Measurements from ENCODE around the gene ADAM12.

The ADAM12 gene, protein sequence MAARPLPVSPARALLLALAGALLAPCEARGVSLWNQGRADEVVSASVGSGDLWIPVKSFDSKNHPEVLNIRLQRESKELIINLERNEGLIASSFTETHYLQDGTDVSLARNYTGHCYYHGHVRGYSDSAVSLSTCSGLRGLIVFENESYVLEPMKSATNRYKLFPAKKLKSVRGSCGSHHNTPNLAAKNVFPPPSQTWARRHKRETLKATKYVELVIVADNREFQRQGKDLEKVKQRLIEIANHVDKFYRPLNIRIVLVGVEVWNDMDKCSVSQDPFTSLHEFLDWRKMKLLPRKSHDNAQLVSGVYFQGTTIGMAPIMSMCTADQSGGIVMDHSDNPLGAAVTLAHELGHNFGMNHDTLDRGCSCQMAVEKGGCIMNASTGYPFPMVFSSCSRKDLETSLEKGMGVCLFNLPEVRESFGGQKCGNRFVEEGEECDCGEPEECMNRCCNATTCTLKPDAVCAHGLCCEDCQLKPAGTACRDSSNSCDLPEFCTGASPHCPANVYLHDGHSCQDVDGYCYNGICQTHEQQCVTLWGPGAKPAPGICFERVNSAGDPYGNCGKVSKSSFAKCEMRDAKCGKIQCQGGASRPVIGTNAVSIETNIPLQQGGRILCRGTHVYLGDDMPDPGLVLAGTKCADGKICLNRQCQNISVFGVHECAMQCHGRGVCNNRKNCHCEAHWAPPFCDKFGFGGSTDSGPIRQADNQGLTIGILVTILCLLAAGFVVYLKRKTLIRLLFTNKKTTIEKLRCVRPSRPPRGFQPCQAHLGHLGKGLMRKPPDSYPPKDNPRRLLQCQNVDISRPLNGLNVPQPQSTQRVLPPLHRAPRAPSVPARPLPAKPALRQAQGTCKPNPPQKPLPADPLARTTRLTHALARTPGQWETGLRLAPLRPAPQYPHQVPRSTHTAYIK

DNA sequence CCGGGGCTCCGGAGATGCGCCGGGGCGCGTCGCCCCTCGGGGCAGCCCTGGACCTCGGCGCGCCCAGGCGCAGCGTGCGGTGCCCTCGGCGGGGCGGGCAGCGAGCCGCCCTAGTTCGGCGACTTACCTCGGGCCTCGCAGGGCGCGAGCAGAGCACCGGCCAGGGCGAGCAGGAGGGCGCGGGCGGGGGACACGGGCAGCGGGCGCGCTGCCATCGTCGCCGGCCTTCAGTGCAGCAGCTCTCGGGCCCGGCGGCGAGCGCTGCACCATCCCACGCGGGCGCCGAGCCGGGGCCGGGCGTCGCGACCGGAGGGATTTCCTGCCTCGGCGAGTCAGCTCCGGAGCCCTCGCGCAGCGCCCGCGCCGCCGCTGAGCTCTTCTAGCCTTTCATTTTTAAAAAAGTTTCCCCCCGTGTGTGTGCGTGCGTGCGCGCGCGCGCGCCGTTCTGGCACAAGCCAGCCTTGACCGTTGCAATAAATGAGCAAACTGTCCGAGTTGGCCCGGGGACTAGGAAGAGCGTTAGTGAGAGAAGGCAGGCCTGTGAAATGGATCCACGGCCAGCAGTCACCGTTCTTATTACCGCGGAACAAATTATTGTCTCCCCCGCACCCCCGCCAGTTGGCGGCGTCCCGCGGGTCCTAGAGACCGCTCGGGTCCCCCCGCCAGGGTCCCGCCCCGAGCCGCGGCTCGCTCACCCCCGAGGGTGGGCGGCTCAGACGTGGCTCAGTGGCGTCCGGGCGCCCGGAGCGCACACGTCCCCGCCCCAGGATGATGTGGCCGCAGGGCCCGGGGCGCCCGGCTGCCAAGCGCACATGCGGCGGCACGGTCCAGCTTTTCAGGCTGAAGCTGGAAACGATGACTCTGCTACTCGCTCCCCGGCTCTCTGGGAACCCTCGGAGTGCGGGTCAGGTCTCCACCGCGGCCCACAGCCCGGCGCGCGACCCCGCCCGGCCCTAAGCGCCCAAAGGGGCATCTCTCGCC lies at the start of gene ADAM12:
TSS of gene ADAM12 (minus strand) at position 547 of the 981 bp plus-strand sequence. CDS start at position 215, 332 bp downstream.
- no peak for DNase-seq

DNA sequence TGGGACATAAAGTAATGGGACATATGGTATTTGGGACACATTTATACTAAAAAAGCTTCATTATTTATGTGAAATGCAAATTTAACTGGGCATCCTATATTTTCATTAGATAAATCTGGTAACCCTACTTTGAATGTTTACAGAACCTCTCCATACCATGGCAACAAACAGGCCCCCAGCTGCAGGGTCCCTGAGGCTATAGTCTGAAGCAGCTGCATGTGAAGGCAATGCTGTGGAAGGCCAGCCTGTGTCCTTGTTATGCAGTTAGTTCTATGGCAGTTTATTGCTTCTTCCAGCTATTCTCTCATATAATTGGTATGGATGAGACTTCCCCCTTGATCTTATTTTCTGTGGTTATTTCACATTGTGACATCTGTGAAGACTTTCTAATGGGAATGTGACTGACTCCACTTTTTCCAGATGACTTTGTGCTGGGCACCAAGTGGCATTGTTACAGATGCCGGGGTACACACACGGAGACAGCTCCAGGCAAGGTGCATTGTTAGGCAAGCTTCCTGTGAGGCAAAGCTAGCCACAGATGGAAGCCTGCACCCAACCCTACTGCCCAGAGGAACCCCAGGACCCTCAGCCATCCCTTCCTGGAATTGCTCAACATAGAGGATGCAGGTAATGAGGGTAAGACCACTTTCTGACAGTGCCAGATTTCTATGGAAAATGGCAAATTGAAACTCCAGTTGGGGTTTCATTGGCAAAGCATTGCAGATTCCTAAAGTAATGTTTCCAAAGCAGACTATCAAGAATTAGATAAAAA lies 49.5 kb upstream of the ADAM12 start:
- no peak for DNase-seq

DNA sequence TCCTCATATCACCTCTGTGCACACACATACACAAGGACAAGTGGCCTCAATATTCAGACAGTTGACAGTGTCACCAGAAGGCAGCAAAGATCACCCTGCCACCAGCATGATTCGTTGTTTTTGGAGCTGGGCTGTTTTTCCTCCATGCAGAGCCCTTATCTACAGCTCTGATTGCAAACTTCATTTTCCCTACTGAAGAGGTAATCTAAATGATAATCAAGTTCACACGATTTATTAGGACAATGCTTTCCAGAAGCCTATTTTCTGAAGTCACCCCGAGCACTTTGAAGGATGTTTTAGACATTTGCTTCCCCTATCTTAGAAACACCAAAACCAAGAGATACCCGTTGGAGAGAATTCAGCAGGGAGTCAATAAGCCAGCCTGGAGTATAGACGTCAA lies 46.0 kb upstream of the ADAM12 start:
- DNase-seq, result no peak

DNA sequence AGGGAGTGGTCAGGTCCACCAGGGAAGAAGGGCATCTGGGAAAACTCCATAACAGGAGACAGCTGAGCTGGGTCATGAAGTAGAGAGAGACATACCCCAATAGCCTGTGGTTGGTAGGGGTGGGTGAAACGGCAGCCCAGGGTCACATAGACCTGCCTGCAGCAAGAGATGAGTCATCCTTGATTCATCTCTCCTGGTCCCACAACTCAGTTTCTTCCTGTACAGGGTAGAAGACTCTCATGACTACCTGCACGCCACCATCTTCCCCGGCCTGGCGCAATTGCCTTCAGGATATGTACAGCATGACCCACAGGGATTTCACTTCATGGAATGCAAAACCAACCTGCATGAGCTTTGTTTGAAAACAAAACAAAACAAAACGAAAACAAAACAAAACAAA lies 45.1 kb upstream of the ADAM12 start:
- DNase-seq, result no peak

DNA sequence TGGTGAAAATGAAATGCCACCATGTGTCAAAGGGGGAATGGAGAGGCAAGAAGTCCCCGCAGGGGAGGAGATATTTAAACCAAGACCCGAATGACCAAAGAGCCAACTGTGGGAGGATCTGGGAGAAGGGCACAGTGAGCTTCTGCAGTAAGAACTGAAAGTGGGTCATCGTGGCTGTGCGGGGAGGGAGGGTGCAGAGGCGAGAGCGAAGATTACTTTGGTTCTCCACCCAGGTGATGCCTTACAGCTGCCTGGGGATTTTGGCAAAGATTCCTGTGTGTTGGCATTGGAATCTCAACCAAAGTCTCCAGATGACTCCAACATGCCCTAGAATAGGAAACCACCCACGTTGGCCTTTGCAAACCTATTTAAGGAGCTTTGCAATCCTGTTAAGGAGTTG lies 44.2 kb upstream of the ADAM12 start:
- no peak for DNase-seq

DNA sequence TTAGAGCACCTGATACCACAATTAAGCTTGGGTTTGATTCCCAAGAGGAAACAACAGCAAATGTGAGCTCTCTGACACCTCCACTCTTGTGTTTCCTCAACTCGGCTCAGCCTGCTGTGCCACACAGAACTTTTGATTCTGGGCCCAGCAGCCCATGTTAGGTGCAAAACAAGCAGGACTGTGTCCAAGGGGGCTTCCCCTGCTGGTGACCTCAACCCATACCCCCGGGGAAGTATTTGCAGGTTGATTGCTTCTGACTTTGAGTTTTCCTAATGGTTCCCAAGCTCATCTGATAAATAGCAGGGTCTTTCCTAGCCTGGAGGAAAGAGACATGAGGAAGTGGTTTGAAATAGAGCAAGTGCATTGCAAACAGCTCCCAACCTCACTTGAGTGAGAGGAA lies 43.5 kb upstream of the ADAM12 start:
- DNase-seq, result no peak

DNA sequence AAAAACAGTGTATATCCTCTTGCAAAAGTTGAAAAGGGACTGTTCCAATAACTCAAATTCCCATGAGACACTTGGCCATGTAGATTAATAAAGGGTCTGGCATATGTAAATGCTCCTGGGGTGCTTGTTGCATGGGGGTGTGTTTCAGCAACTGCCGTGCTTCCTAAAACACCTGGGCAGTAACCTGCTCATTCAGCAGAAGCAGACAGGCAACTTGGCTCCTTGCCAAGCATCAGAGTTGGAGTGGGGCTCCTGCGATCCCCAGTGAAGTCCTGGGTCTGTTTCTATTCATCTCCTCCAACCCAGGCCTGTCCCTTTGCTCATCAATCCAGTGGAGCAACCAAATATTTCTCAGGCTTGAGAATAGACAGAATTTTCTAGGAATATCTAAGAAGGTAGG lies 42.2 kb upstream of the ADAM12 start:
- DNase-seq, result no peak

DNA sequence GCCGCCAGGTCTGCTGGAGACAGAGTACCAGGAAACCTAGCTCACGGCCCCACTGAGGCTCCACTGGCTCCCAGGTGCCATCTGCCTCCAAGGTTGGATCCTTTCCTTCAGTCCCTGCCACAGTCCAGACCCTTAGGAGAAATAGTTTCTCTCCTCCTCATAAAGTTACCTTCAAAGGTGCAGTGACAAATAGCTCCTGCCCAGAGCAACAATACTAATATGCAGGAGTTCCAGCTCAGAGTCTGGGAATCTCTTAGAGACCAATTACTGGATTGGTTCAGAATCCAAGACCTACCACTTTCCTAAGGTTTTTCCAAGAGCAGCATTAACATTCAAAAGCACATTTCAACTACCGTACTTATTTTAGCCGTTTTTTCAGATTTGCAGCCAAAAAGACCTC lies 41.0 kb upstream of the ADAM12 start:
- DNase-seq, result no peak

DNA sequence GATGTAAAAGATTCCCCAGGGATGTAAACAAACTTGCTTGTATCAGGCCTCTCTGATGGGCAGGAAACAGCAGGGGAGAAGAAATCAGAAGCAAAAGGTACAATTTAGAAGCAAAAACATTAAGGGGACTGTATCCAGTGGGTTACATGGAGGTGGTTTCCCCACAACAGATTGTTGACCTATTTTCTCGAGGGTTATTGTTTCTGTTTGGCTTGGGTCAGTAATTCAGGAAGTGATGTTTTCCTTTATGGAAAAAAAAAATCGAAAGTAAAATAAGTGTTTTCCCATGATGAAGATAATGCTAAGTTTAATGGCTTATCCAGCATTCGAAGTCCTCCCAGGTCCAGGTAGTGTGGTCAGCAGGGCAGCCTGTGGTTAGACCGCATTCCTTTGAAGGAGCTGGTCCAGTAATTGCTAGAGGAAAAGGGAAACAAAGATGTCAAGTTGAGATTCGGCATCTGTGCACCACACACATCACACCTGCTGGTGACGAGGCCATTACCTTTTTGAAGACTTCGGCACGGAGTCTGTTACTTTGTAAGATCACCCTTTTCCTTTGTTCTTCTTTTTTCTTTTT lies 37.3 kb upstream of the ADAM12 start:
- no peak for DNase-seq

DNA sequence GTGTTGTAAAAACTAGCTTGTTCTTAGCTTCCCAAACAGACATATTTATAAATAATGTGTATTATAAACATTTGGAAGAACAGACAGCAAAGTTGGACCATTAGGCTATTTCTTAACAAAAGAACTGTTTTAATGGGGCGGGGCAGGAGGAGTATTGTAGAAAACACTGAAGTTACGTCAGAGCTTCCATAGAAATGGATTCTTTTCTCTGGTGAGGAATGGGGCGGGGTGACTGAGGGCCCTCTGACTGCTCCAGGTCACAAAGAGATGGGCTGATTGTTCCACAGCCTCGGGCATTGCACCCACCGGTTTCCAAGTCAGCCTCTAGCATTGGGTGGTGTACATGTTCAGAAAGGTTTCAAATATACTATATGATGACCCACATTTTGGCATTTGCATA lies 36.8 kb upstream of the ADAM12 start:
- DNase-seq, result no peak

DNA sequence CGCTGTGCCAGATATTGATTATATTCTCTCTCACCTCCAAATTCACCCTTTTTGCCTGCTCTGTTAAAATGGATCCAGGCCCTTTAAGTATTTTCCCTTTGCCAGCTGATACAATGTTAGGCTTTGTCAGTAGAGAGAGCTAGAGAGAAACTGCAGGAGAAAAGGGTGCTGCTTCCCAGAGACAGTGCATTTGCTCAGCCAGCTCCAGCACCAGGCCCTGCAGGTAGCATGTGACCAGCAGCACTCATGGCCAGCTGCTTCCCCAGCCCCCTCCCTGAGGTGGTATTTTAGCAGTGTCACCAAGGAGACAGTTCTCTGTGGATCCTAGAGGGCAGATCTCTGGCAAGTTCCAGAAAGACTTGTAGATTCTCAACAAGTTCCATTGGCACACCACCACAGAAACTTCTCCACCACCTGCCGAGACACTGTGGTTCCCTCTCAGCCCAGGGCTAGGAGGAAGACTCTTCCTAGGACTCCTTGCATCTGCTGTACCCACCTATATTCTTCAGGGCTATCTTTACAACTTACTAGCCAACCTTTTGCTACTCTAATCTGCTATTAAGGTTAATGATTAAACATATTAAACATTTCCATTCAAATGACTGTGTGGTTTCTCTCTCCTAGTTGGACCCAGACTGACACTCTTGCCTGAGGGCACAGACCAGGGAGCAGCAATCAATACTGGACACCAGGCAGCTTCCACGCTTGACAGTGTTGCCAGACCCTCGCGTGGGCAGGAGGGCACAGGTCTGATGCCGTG lies 35.6 kb upstream of the ADAM12 start:
- no peak for DNase-seq

DNA sequence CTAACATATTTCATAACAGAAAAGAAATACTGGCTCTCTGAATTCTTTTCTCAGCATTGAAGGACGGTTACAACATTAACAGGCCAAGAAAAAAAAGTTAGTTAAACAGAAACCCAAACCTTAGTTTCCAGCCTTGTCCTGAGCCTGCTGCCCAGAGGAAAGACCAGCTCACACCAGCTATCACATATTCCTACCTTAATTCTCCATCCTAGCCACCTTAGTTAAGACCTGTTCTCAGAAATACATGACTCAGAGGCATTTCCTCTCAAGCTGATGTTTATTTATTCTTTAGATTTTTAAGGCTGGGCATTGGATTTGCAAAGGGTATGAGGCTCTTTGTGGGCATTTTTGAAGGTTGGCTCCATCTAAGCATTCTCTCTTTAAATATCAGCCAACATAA lies 34.3 kb upstream of the ADAM12 start:
- DNase-seq, result no peak

DNA sequence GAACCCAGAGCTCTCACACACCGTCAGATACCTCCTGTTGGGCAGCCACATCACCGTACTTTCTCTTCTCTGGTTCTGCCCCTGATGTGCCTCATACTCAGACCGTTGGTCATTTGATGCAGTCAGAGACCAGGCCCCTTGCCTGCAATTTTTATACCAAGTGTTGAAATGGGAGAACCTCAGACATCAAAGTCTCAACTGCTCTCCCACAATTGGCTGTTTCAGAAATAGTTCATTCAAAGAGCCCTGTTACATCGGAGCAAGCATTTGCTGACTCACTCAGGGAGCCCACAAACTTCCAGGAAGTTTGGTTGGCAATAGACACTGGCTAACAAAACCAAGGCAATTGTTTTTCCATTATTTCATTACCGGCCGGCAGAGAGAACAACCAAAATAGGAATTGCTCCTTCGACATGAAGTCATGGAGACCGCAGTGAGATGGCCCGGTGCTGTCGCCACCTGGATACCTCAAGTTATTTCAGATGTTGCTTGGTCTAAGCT lies 33.5 kb upstream of the ADAM12 start:
- DNase-seq, result no peak

DNA sequence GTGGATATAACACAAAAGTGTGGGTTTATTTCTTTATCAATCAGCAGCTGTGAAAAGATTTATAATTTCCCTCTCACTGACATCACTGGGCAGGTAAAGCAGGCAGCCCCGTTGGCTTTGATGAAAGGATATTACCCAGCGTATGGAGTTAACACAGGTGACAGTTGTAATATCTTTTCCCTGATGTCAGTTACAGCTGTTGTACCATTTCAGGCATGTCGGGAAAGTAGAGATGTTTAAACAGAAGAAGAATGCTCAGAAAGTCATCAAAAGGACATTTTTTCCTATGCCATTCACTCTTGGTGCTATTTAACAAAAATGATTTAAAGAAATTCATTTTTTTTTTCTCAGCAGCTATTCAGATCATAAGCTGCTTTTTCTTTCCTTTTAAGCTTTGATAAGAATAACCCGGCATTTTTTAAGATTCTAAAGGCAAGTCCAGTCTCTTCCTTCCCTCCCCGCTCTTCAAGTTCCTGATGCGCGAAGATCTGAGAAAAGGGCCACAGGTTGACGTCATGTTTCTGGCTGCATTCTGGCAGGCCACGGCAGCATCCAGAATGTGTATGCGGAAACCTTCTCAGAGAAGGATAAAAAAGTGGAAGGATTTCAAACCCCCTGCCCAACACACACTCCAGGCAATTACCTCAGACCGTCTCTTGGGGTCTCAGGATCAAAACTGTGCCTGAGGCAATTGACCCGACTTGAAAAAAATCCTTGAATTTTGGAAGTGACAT lies 32.5 kb upstream of the ADAM12 start:
- DNase-seq, result no peak

DNA sequence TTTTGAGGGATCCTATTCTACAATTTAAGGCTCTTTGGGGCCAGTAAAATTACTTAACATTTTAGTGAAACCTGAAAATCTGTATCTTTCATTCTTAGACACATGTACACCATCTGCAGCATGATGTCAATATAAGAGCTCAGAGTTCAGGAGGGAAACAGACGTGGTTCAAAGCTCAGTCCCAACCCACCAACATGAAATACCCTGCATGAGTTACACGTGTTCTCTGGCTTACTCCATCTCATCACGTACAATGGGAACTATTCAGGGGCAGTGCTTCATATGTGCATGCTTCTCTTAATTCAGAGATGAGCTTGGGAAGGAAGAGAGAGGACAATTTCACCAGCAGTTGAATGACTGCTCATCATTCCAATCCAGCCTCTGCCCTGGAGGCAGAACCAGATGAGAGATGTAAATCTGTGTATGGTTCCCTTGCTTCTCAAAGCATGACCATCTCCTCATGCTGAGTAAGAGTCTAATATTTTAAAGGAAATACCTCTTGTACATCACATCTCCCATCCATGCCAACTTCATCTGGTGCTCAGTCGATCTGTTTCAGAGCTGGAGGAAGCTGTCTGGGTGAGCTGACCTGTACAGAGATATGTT lies 29.0 kb upstream of the ADAM12 start:
- no peak for DNase-seq

DNA sequence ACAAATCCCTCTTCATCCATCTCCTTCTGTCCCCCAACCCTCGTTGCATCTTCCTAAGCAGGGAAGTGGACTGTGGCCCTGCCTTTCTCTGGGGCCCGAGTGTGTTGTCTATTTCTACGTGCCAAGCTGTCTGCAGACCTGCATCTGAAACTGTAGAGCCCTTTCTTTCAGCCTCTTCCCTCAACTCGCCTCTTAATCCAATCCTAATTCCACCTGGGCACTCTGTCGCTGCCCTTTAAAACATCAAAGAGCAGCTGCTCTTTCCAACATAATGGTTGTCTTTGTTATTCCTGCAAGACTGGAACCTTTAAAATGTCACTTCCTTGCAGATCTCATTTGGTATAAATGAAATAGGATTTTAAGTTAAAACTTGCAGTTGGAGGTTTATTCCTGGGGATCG lies 21.5 kb upstream of the ADAM12 start:
- DNase-seq, result no peak

DNA sequence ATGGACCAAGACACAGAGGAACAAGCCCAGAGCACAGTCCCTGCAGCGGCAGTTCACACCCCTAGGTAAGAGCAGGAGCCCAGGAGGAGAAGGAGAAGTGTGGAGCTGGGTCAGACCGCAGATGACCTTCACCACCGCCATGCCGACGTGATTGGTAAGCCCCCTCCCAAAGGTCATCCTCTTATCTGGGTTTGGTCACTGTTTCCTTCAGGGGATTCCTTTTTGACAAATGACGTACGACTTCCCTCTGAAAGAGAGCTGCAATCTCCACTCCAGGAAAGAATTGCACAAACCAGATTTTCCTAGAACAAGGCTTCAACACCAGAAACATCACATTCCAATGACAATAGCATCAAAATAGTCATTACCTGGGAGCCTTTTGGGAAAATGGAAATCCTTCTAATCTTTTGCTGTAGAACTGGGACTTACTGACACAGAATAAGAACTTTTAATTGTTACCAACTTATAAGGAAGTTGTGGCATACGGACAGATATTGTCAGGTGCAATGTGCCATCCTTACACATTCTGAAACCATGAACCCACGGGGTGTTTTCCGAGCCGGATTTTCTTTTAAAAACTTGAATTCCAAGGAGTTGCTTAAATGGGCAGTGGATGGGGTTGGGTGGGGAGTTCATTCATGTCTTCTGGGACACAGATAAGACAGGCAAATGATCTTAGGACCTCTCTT lies 20.8 kb upstream of the ADAM12 start:
- DNase-seq, result no peak

DNA sequence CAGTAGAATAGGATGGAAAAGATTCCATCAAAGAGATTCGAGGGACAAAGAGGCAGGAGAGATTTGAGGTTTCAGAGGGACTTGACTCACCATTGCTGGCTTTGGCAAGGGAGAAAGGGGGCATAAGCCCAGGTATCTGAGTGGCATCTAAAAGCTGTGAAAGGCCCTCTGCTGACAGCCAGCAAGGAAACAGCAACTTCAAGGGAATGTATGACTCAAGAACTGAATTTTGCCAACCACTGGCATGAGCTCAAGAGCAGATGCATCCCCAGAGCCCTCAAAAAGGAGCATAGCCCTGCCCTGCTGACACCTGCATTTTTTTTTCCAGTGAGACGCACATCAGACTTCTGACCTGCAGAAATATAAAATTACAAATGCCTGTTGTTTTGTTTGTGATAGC lies 19.6 kb upstream of the ADAM12 start:
- no peak for DNase-seq

DNA sequence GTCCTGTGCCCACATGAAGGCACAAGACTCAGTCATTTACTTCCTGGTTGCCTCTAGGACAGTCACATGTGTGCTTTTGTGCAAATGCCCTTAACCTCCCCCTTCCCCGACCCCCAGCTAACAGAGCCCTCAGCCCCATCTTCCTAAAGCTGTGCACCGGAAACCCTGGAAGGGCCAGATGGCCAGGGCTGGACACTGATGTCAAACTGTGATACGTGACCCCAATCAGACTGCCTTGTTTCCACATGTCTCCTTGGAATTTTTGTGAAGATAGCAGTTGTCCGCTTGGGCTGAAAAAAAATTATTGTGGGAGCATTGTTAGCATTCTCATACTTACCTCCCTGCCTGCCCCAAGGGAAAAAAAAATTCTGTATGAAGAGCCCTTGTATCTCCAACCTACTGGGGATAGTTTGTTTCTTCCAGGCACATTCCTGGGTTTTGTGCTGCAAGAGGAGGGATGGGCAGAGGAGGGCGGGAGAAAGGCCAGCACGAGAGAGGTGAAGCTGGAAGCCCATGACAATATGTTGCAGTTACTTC lies 17.0 kb upstream of the ADAM12 start:
- DNase-seq, result no peak
